Measurements from ENCODE around the gene DAAM1.

DAAM1 gene

GRCh38 chr14:59344691-59345455, 156.4 kb downstream of the DAAM1 start:
- no peak for DNase-seq

GRCh38 chr14:59346329-59346728, 157.9 kb downstream of the DAAM1 start:
- no peak for DNase-seq

- DNase-seq: no peak
These were observed 158.5 kb downstream of the DAAM1 start for GRCh38 chr14:59346796-59347510.

- DNase-seq: no peak
These were observed 159.0 kb downstream of the DAAM1 start for GRCh38 chr14:59347511-59347900.

GRCh38 chr14:59347915-59348314, 159.4 kb downstream of the DAAM1 start:
- no peak for DNase-seq

- no peak for DNase-seq
These were observed 160.8 kb downstream of the DAAM1 start for GRCh38 chr14:59349258-59349701.

- DNase-seq: peak; percentile 59
These were observed 164.5 kb downstream of the DAAM1 start for GRCh38 chr14:59352961-59353360.

GRCh38 chr14:59354666-59355065, 166.2 kb downstream of the DAAM1 start:
- no peak for DNase-seq

GRCh38 chr14:59355091-59355490, 166.6 kb downstream of the DAAM1 start:
- DNase-seq: no peak

GRCh38 chr14:59356312-59356711, 167.8 kb downstream of the DAAM1 start:
- DNase-seq: no peak

- no peak for DNase-seq
These were observed 168.3 kb downstream of the DAAM1 start for GRCh38 chr14:59356767-59357166.

GRCh38 chr14:59358102-59358501, 169.6 kb downstream of the DAAM1 start:
- no peak for DNase-seq

GRCh38 chr14:59358784-59359183, 170.3 kb downstream of the DAAM1 start:
- no peak for DNase-seq

GRCh38 chr14:59359431-59360124, 171.1 kb downstream of the DAAM1 start:
- no peak for DNase-seq

GRCh38 chr14:59360233-59360632, 171.8 kb downstream of the DAAM1 start:
- no peak for DNase-seq

GRCh38 chr14:59360923-59361794, 172.7 kb downstream of the DAAM1 start:
- peak; percentile 36 for DNase-seq

- DNase-seq: no peak
These were observed 174.0 kb downstream of the DAAM1 start for GRCh38 chr14:59362513-59362912.

- DNase-seq: no peak
These were observed 175.2 kb downstream of the DAAM1 start for GRCh38 chr14:59363531-59364226.

GRCh38 chr14:59370158-59370742, 181.8 kb downstream of the DAAM1 start:
- no peak for DNase-seq

- DNase-seq: no peak
These were observed 183.3 kb downstream of the DAAM1 start for GRCh38 chr14:59371771-59372170.

- no peak for DNase-seq
These were observed 185.6 kb downstream of the DAAM1 start for GRCh38 chr14:59374048-59374447.

GRCh38 chr14:59376686-59377085, 188.2 kb downstream of the DAAM1 start:
- DNase-seq: no peak
